OCI-LY1 (cell line): ENCODE measurements around the gene LIME1.

Experiments used
- H2AFZ ChIP-seq: fragments of 200-600 bp; sonication (generic), shearing (Covaris generic); 2 replicates; pipeline ENCODE4 v1.6.0; 2014; ENCODE audit warnings: antibody characterized with exemption, mild to moderate bottlenecking, low read length
- H3F3A ChIP-seq: fragments of 200-600 bp; sonication (generic), shearing (Covaris generic); 2 replicates; pipeline ENCODE4 v1.6.0; 2014; ENCODE audit warnings: mild to moderate bottlenecking, antibody characterized with exemption, low read length, moderate library complexity; ENCODE audit not compliant: insufficient read depth
- H3K27ac ChIP-seq: fragments of 200-600 bp; sonication (generic); 2 replicates; pipeline ENCODE4 v1.5.1; 2014; ENCODE audit warnings: low read length, mixed run types, mild to moderate bottlenecking, low read depth; ENCODE audit not compliant: poor library complexity, severe bottlenecking
- H3K27me3 ChIP-seq: fragments of 200-600 bp; sonication (generic); 2 replicates; pipeline ENCODE4 v1.6.0; 2014; ENCODE audit warnings: antibody characterized with exemption, mild to moderate bottlenecking, low read length, moderate library complexity; ENCODE audit not compliant: insufficient read depth
- H3K36me3 ChIP-seq: fragments of 200-600 bp; sonication (generic); 2 replicates; pipeline ENCODE4 v1.6.1; 2014; ENCODE audit warnings: mild to moderate bottlenecking, antibody characterized with exemption, low read length, moderate library complexity, mixed read lengths; ENCODE audit not compliant: insufficient read depth
- H3K4me1 ChIP-seq: fragments of 200-600 bp; sonication (generic); 2 replicates; pipeline ENCODE4 v1.5.1; 2014; ENCODE audit warnings: mild to moderate bottlenecking, low read length, moderate library complexity; ENCODE audit not compliant: insufficient read depth, severe bottlenecking
- H3K4me2 ChIP-seq: fragments of 200-600 bp; sonication (generic), shearing (Covaris generic); 2 replicates; pipeline ENCODE4 v1.6.1; 2014; ENCODE audit warnings: low read length
- H3K4me3 ChIP-seq: fragments of 200-600 bp; sonication (generic); 2 replicates; pipeline ENCODE4 v1.5.1; 2014; ENCODE audit warnings: low read length, low read depth, mild to moderate bottlenecking, mixed read lengths; ENCODE audit not compliant: poor library complexity, severe bottlenecking
- H3K79me2 ChIP-seq: fragments of 200-600 bp; shearing (Covaris generic); 2 replicates; pipeline ENCODE4 v1.6.1; 2016; ENCODE audit warnings: mixed run types, low read length, mixed read lengths; ENCODE audit not compliant: insufficient read depth
- H3K9ac ChIP-seq: fragments of 200-600 bp; sonication (generic), shearing (Covaris generic); 2 replicates; pipeline ENCODE4 v1.6.1; 2014; ENCODE audit warnings: mild to moderate bottlenecking, low read length, mixed read lengths
- H3K9me2 ChIP-seq: fragments of 200-600 bp; sonication (generic), shearing (Covaris generic); 2 replicates; pipeline ENCODE4 v1.6.1; 2014; ENCODE audit warnings: low read depth, mild to moderate bottlenecking, low read length, mixed read lengths
- H3K9me3 ChIP-seq: fragments of 200-600 bp; shearing (Covaris generic); 2 replicates; pipeline ENCODE4 v1.6.1; 2014; ENCODE audit warnings: low read length, mixed read lengths
- H4K20me1 ChIP-seq: fragments of 200-600 bp; sonication (generic), shearing (Covaris generic); 2 replicates; pipeline ENCODE4 v1.6.0; 2016; ENCODE audit warnings: mild to moderate bottlenecking, low read length; ENCODE audit not compliant: insufficient read depth
- CTCF ChIP-seq: fragments of 200-600 bp; sonication (generic), shearing (Covaris generic); IDR thresholded peaks from 2 replicates; pipeline ENCODE4 v1.5.1; 2017; ENCODE audit warnings: mild to moderate bottlenecking, antibody characterized with exemption, low read length, moderate library complexity, mixed read lengths
- EZH2 ChIP-seq: fragments of 200-600 bp; sonication (generic), shearing (Covaris generic); IDR thresholded peaks from 2 replicates; pipeline ENCODE4 v1.8.0; 2017; ENCODE audit warnings: borderline replicate concordance, mixed run types, mild to moderate bottlenecking, antibody characterized with exemption, low read length, moderate library complexity, mixed read lengths

Gene LIME1

GRCh38 chr20:63738687-63739129 is 2.2 kb downstream of the LIME1 start:
- H2AFZ ChIP-seq = no peak overlapping the region
- H3K9me3 ChIP-seq = no peaks in the 10 kb centered on the region
- H3K27ac ChIP-seq = no peak overlapping the region
- TF ChIP-seq CTCF (no peak), EZH2 (no peak)
- H3K4me1 ChIP-seq = peaks cover 39% of the 10 kb centered on the region
- H3K4me2 ChIP-seq = peak overlapping the region; percentile 60; the same call in 1 of the 2 replicates
- H3K27me3 ChIP-seq = no peaks in the 10 kb centered on the region; the same call in 1 of the 2 replicates
- H3K79me2 ChIP-seq = no peaks in the 10 kb centered on the region
- no peaks in the 10 kb centered on the region for H3K9me2 ChIP-seq
- H3K9ac ChIP-seq = no peak overlapping the region
- peaks cover 29% of the 10 kb centered on the region for H3K36me3 ChIP-seq
- no peak overlapping the region for H3K4me3 ChIP-seq
- H4K20me1 ChIP-seq = no peaks in the 10 kb centered on the region
- no peaks in the 10 kb centered on the region; the same call in 1 of the 2 replicates for H3F3A ChIP-seq

GRCh38 chr20:63739130-63740069 is 2.9 kb downstream of the LIME1 start, which contains the start of gene SLC2A4RG:
TSS of gene SLC2A4RG (plus strand) at chr20:63739776. CDS start at chr20:63739913, 137 bp downstream.
- Histone ChIP-seq H3F3A (no peaks in the 10 kb centered on the region; the same call in 1 of the 2 replicates), H4K20me1 (no peaks in the 10 kb centered on the region), H3K4me1 (peaks cover 39% of the 10 kb centered on the region), H3K9ac (peak within 1 kb of the TSS; percentile 39; the same call in 1 of the 2 replicates), H3K79me2 (no peaks in the 10 kb centered on the region), H2AFZ (no peak within 1 kb of the TSS), H3K27me3 (no peaks in the 10 kb centered on the region; the same call in 1 of the 2 replicates), H3K27ac (no peak within 1 kb of the TSS), H3K4me2 (peak within 1 kb of the TSS; percentile 60), H3K4me3 (peak within 1 kb of the TSS; percentile 49), H3K9me2 (no peaks in the 10 kb centered on the region), H3K9me3 (no peaks in the 10 kb centered on the region), H3K36me3 (peaks cover 26% of the 10 kb centered on the region)
- TF ChIP-seq CTCF = no peak
- TF ChIP-seq EZH2 = no peak

GRCh38 chr20:63740070-63740626 is 3.7 kb downstream of the LIME1 start:
- Histone ChIP-seq H3K27me3 (no peaks in the 10 kb centered on the region; the same call in 1 of the 2 replicates), H3K4me2 (peak overlapping the region; percentile 53), H3K79me2 (no peaks in the 10 kb centered on the region), H3K9ac (peak overlapping the region; percentile 39; the same call in 1 of the 2 replicates), H3K9me3 (no peaks in the 10 kb centered on the region), H3F3A (no peaks in the 10 kb centered on the region; the same call in 1 of the 2 replicates), H3K36me3 (peaks cover 18% of the 10 kb centered on the region), H3K4me1 (peaks cover 39% of the 10 kb centered on the region), H3K27ac (no peak overlapping the region), H2AFZ (no peak overlapping the region), H3K9me2 (no peaks in the 10 kb centered on the region), H3K4me3 (peak overlapping the region; percentile 49), H4K20me1 (no peaks in the 10 kb centered on the region)
- TF ChIP-seq CTCF = no peak
- TF ChIP-seq EZH2 = no peak
